ENCODE data around the gene GPR17. TPM values are rescaled to one million over a fixed set of nuclear protein-coding genes. Genes with fewer than 3 reads are reported as not detected.

GPR17 gene
- polyA plus RNA-seq, 2 donors: 0.26 to 1.6 TPM

GRCh38 chr2:127670055-127670956 is 24.4 kb downstream of the GPR17 start:
- peak overlapping the region in 1 of 2 donors; percentile 31 for H3K27ac ChIP-seq (ENCODE audit: low read depth in 2 of 2, low read length in 1 of 2)
- H3K36me3 ChIP-seq (ENCODE audit: control insufficient read depth in 2 of 2, insufficient read depth in 2 of 2, low read length in 1 of 2): no peaks in the 10 kb centered on the region
- no peaks in the 10 kb centered on the region for H3K9me3 ChIP-seq (ENCODE audit: control insufficient read depth in 2 of 2, insufficient read depth in 1 of 2, low read depth in 1 of 2, low read length in 1 of 2)
- H3K4me1 ChIP-seq (ENCODE audit: control insufficient read depth in 2 of 2, insufficient read depth in 2 of 2, low read length in 1 of 2): peaks cover 2 to 5% of the 10 kb centered on the region in 2 donors
- 72 to 78% methylated on average over 10 of the region's 10 CpGs for WGBS, 2 donors
- no peaks in the 10 kb centered on the region for H3K27me3 ChIP-seq (ENCODE audit: control insufficient read depth in 1 of 2, insufficient read depth in 2 of 2, low read length in 2 of 2)
- no peak overlapping the region for H3K4me3 ChIP-seq (ENCODE audit: low read depth in 1 of 2, low read length in 2 of 2)

DNA sequence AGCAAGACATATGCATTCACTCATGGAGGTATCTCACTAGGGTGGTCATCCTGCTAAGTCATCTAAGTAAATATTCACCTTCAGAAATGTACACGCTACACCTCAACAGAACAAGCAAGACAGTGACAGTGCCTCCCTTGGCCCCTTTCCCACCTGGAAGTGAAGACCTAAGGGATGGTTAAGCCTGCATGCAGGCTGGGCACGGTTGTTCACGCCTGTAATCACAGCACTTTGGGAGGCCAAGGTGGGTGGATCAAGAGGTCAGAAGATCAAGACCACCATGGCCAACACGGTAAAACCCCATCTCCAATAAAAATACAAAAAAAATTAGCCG is 25.0 kb downstream of the GPR17 start:
- Histone ChIP-seq H3K27ac (ENCODE audit: low read depth in 2 of 2, low read length in 1 of 2) (peak overlapping the region in 1 of 2 donors; percentile 31), H3K4me3 (ENCODE audit: low read depth in 1 of 2, low read length in 2 of 2) (no peak overlapping the region), H3K27me3 (ENCODE audit: control insufficient read depth in 1 of 2, insufficient read depth in 2 of 2, low read length in 2 of 2) (no peaks in the 10 kb centered on the region), H3K9me3 (ENCODE audit: control insufficient read depth in 2 of 2, insufficient read depth in 1 of 2, low read depth in 1 of 2, low read length in 1 of 2) (no peaks in the 10 kb centered on the region), H3K36me3 (ENCODE audit: control insufficient read depth in 2 of 2, insufficient read depth in 2 of 2, low read length in 1 of 2) (no peaks in the 10 kb centered on the region), H3K4me1 (ENCODE audit: control insufficient read depth in 2 of 2, insufficient read depth in 2 of 2, low read length in 1 of 2) (peaks cover 2 to 5% of the 10 kb centered on the region in 2 donors)
- WGBS, 2 donors: 70 to 75% methylated on average over 5 of the region's 5 CpGs

DNA sequence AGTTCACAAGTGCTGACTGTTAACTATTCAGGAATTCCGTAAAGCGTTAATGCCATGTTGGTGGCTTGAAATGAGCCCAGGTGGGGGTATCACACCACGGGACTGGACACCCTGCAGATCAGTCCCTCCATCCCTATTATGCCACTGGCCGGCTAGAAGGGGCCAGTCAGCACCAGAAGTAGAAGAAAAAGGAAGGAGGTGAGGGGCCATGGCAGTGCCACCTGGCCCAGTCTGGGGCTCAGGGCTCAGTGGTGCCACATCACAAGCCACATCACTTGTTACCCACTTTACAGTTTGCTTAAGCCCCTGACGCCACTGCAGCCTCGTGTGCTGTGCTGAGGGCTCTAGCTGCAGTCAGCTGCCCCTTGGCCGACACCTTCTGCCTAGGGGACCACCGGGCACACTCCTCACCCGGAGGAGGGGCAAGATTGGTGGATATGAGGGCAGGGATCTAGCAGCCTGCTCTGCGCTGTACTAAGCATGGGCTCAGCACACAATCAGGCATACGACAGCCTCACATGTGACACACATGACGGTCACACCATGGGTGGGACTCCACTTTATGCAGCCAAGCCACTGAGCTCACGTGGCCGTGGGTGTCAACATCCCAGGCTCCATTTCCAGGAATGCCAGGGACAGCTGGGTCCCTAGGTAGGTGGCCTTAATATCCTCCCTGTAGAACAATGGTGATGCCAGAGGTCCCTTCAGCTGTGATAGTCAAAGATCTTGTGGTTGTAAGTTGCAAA is 25.8 kb downstream of the GPR17 start:
- 73 to 78% methylated on average over 14 of the region's 14 CpGs for WGBS, 2 donors
- Histone ChIP-seq H3K9me3 (ENCODE audit: control insufficient read depth in 2 of 2, insufficient read depth in 1 of 2, low read depth in 1 of 2, low read length in 1 of 2) (no peaks in the 10 kb centered on the region), H3K27ac (ENCODE audit: low read depth in 2 of 2, low read length in 1 of 2) (peak overlapping the region; percentile 32 to 45), H3K4me3 (ENCODE audit: low read depth in 1 of 2, low read length in 2 of 2) (peak overlapping the region in 1 of 2 donors; percentile 5), H3K36me3 (ENCODE audit: control insufficient read depth in 2 of 2, insufficient read depth in 2 of 2, low read length in 1 of 2) (no peaks in the 10 kb centered on the region), H3K4me1 (ENCODE audit: control insufficient read depth in 2 of 2, insufficient read depth in 2 of 2, low read length in 1 of 2) (peaks cover 2 to 5% of the 10 kb centered on the region in 2 donors), H3K27me3 (ENCODE audit: control insufficient read depth in 1 of 2, insufficient read depth in 2 of 2, low read length in 2 of 2) (no peaks in the 10 kb centered on the region)

DNA sequence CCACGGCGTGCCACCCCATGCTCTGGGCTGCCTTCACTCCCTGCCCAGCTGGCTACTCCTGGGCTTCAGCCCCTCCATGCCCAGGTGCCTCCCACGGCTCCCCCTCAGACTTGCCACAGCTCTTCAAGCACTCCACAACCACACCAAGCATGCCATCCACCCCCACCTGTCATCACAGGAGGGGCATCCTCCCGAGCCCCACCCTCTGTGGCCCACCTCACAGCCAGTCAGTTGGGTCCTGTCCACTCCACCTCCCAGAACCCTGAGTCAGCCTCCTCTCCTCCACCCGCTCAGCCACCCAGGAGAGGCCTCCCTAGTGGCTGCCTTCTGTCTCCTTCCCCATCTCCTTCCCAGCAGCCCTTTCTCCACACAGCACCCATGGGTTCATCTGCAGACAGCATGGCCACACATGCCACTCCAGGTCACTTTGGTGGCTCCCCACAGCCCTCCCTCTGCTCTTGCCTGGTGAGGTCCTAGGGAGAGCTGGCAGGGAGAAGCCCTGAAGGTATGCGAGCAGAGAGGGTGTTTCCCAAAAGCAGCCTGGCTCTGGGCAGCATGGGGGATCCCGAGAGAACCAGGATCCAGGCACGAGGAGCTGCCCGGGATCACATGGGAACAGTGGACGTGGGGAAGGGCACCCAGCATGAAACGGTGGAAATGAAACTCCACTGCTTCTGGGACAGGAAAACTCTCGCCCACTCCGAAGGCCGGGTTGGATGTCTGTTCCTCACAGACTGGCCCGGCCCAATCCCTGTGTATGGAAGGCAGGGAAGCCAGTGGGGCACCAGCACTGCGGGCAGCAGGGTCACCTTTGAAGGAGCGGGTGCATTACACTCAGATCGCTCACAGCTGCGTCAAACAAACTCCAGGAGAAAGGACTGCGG is 26.6 kb downstream of the GPR17 start:
- Histone ChIP-seq H3K27ac (ENCODE audit: low read depth in 2 of 2, low read length in 1 of 2) (peak overlapping the region; percentile 79 to 84), H3K27me3 (ENCODE audit: control insufficient read depth in 1 of 2, insufficient read depth in 2 of 2, low read length in 2 of 2) (no peaks in the 10 kb centered on the region), H3K4me3 (ENCODE audit: low read depth in 1 of 2, low read length in 2 of 2) (peak overlapping the region in 1 of 2 donors; percentile 47), H3K9me3 (ENCODE audit: control insufficient read depth in 2 of 2, insufficient read depth in 1 of 2, low read depth in 1 of 2, low read length in 1 of 2) (no peaks in the 10 kb centered on the region), H3K4me1 (ENCODE audit: control insufficient read depth in 2 of 2, insufficient read depth in 2 of 2, low read length in 1 of 2) (peaks cover 2 to 5% of the 10 kb centered on the region in 2 donors), H3K36me3 (ENCODE audit: control insufficient read depth in 2 of 2, insufficient read depth in 2 of 2, low read length in 1 of 2) (no peaks in the 10 kb centered on the region)
- 65 to 70% methylated on average over 20 of the region's 20 CpGs for WGBS, 2 donors

- Histone ChIP-seq H3K4me1 (ENCODE audit: control insufficient read depth in 2 of 2, insufficient read depth in 2 of 2, low read length in 1 of 2) (peaks cover 2 to 5% of the 10 kb centered on the region in 2 donors), H3K36me3 (ENCODE audit: control insufficient read depth in 2 of 2, insufficient read depth in 2 of 2, low read length in 1 of 2) (no peaks in the 10 kb centered on the region), H3K9me3 (ENCODE audit: control insufficient read depth in 2 of 2, insufficient read depth in 1 of 2, low read depth in 1 of 2, low read length in 1 of 2) (no peaks in the 10 kb centered on the region), H3K27ac (ENCODE audit: low read depth in 2 of 2, low read length in 1 of 2) (peak overlapping the region; percentile 79 to 84), H3K27me3 (ENCODE audit: control insufficient read depth in 1 of 2, insufficient read depth in 2 of 2, low read length in 2 of 2) (no peaks in the 10 kb centered on the region), H3K4me3 (ENCODE audit: low read depth in 1 of 2, low read length in 2 of 2) (peak overlapping the region; percentile 47 to 56)
- WGBS, 2 donors: 68 to 75% methylated on average over 17 of the region's 17 CpGs
These were observed 27.5 kb downstream of the GPR17 start for GRCh38 chr2:127673291-127674069.

DNA sequence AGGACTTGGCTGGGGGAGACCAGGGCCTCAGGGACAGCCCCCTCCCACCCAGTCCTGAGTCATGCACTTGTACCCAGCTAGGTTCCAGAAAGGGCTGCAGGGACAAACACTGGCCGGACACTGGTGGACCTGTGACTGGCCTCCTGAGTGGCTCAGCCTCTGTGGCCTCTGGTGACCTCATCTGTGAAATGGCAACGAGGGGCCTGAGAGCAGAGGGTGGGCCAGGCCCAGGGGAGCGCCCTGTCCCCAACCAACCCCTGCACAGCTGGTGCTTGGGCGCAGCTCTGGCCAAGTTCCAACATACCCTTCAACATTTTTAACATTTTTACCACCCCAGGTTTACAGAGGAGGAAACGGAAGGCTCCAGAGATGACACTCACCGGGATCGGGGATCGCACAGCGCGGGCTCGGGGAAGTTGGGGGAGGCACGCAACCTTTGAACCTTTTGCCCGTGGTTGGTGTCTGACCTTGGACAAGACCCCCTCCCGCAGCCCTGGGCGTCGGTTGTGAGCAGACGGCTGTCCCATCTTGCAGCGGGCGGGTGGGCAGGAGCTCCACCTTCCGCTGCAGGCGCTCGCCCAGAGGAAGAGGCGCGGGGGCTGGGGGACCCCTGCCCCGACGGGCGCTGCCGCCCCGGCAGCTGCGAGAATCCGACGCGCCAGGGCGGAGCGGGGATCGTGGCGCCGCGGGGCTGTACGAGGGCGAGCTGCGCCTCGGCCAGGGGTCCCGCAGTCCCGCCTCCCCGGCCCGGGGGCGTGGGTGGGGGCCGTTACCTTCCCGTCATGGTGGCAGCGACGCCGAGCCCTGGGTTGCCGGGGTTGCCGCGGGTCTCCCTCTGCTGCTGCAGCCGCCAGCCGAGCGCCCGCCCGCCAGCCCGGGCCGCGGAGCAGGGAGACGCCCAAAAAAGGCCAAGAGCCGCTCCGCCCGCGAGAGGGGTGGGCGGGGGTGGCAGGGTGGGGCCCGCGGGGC is 28.6 kb downstream of the GPR17 start:
- WGBS, 2 donors: 5 to 6% methylated on average over 68 to 72 of the region's 72 CpGs
- Histone ChIP-seq H3K27me3 (ENCODE audit: control insufficient read depth in 1 of 2, insufficient read depth in 2 of 2, low read length in 2 of 2) (no peaks in the 10 kb centered on the region), H3K9me3 (ENCODE audit: control insufficient read depth in 2 of 2, insufficient read depth in 1 of 2, low read depth in 1 of 2, low read length in 1 of 2) (no peaks in the 10 kb centered on the region), H3K36me3 (ENCODE audit: control insufficient read depth in 2 of 2, insufficient read depth in 2 of 2, low read length in 1 of 2) (no peaks in the 10 kb centered on the region), H3K4me3 (ENCODE audit: low read depth in 1 of 2, low read length in 2 of 2) (peak overlapping the region; percentile 47 to 56), H3K27ac (ENCODE audit: low read depth in 2 of 2, low read length in 1 of 2) (peak overlapping the region; percentile 79 to 84), H3K4me1 (ENCODE audit: control insufficient read depth in 2 of 2, insufficient read depth in 2 of 2, low read length in 1 of 2) (peaks cover 2 to 5% of the 10 kb centered on the region in 2 donors)

DNA sequence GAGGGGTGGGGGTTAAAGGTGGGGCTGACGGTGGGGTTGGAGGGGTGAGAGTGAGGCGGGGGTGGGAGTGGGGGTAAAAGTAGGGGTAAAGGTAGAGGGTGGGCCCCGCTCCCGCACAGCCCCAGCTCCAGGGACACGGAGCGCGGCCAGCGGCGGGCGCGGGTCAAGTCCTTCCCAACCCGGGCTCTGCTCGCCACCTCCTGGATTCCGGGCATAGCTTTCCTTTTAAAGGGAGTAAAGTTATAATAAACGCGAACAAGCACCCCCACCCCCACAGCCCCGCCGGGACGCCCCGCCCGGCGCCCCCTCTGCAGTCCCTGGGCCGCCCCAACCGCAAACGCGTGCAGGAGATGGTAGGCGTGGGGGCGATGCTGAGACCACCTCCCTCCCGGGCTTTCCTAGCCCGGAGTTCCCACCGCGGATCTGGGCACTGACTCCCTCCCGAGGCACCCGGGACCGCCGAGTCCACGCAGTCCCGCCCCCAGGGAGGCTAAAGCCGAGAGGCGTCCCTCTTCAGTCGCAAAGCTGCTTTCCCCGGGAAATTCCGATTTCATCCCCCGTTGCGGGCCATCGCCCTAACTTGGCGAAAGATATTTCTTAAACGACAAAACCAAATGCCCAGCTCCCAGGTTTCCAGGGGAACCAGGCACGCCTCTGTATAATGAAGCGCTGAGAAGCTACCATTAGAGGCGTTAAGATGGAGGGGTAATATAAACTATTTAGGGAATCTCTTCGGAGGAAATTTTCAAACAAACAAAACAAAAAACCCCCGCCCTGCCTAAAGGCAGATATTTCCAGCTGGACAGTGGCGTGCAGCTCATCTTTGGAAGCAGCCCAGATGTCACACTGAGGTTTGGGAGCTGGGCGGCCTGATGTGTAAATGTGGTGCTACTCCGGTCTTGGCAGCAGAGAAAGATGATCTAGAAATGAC is 29.6 kb downstream of the GPR17 start, which contains the start of gene LIMS2:
LIMS2 (minus strand) TSS at position 200 of the 931 bp plus-strand sequence. CDS start 506 bp downstream, outside the sequence.
- Histone ChIP-seq H3K9me3 (ENCODE audit: control insufficient read depth in 2 of 2, insufficient read depth in 1 of 2, low read depth in 1 of 2, low read length in 1 of 2) (no peaks in the 10 kb centered on the region), H3K27ac (ENCODE audit: low read depth in 2 of 2, low read length in 1 of 2) (peak within 1 kb of the TSS; percentile 84), H3K36me3 (ENCODE audit: control insufficient read depth in 2 of 2, insufficient read depth in 2 of 2, low read length in 1 of 2) (no peaks in the 10 kb centered on the region), H3K4me3 (ENCODE audit: low read depth in 1 of 2, low read length in 2 of 2) (peak within 1 kb of the TSS; percentile 47 to 56), H3K27me3 (ENCODE audit: control insufficient read depth in 1 of 2, insufficient read depth in 2 of 2, low read length in 2 of 2) (no peaks in the 10 kb centered on the region), H3K4me1 (ENCODE audit: control insufficient read depth in 2 of 2, insufficient read depth in 2 of 2, low read length in 1 of 2) (peaks cover 2 to 5% of the 10 kb centered on the region in 2 donors)
- WGBS, 2 donors: 5% methylated on average over 43 to 56 of the region's 56 CpGs

All from esophagus (tissue), 2 donors.